ENCODE data around the gene NR2F2.

NR2F2 gene

GRCh38 chr15:96329403-96329981 lies 1.0 kb upstream of the NR2F2 start:
- Histone ChIP-seq H3K4ac (ENCODE audit: low read depth, low read length) (peak overlapping the region; percentile 39), H3K79me1 (ENCODE audit: low read length) (peaks cover 59% of the 10 kb centered on the region), H3K4me2 (ENCODE audit: low read length) (peak overlapping the region; percentile 93), H3K4me1 (ENCODE audit: control insufficient read depth in 1 of 2, insufficient read depth in 2 of 2, low read length in 2 of 2) (peaks cover 12 to 13% of the 10 kb centered on the region in 2 experiments), H3K9me3 (ENCODE audit: insufficient read depth, low read depth, low read length) (no peaks in the 10 kb centered on the region), H3K9ac (ENCODE audit: low read length) (no peak overlapping the region), H3K14ac (ENCODE audit: low read length) (peak overlapping the region; percentile 61), H3K18ac (ENCODE audit: low read length) (peak overlapping the region; percentile 60), H2BK120ac (ENCODE audit: insufficient read depth, low read length, poor library complexity) (no peak overlapping the region), H4K8ac (ENCODE audit: low read depth, low read length) (peak overlapping the region; percentile 61), H3K27me3 (ENCODE audit: insufficient read depth, low read length) (no peaks in the 10 kb centered on the region), H2AK5ac (ENCODE audit: low read length) (no peak overlapping the region), H3K36me3 (ENCODE audit: control insufficient read depth in 1 of 2, insufficient read depth in 2 of 2, low read length in 2 of 2) (peaks cover 7 to 15% of the 10 kb centered on the region in 2 experiments), H2BK5ac (ENCODE audit: low read depth, low read length, poor library complexity) (no peak overlapping the region), H3K27ac (ENCODE audit: low read depth, low read length) (peak overlapping the region; percentile 78), H3K23ac (ENCODE audit: low read length) (no peak overlapping the region), H3K4me3 (ENCODE audit: low read depth, low read length) (no peak overlapping the region), H2BK12ac (ENCODE audit: low read length) (peak overlapping the region; percentile 72), H3K79me2 (ENCODE audit: control insufficient read depth, insufficient read depth, low read length, poor library complexity) (peaks cover 42% of the 10 kb centered on the region), H4K12ac (ENCODE audit: low read depth, low read length) (no peak overlapping the region), H2AFZ (ENCODE audit: insufficient read depth, low read length, poor library complexity) (no peak overlapping the region), H4K91ac (ENCODE audit: low read depth, low read length) (peak overlapping the region; percentile 50)
- no peak for DNase-seq
- no CpG with 5 or more reads among the region's 8 CpGs for WGBS (ENCODE audit: extremely low coverage, insufficient coverage, insufficient read length)

DNA sequence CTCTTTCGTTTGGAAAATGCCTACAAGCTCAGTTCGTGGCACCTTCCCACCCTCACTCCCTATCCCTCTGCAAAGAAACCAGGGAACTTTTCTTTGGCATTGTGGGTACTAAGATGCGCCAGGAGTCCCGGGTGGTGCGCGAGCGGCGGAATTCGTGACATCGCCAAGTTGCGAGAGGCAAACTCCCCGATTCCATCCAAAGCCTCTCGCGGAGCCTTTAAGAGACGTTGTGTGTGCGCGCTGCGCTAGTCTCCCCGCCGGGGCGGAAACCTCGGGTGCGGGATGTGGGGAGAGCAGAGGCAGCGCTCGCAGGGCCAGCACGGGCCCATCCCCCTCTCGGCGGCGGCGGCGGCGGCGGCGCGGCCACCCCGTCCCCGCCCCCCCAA lies 443 bp upstream of the NR2F2 start:
- Histone ChIP-seq H2AK5ac (ENCODE audit: low read length) (no peak overlapping the region), H3K18ac (ENCODE audit: low read length) (peak overlapping the region; percentile 63), H3K27me3 (ENCODE audit: insufficient read depth, low read length) (no peaks in the 10 kb centered on the region), H4K91ac (ENCODE audit: low read depth, low read length) (peak overlapping the region; percentile 28), H2BK12ac (ENCODE audit: low read length) (peak overlapping the region; percentile 19), H4K12ac (ENCODE audit: low read depth, low read length) (no peak overlapping the region), H3K23ac (ENCODE audit: low read length) (no peak overlapping the region), H3K4me2 (ENCODE audit: low read length) (peak overlapping the region; percentile 93), H3K79me1 (ENCODE audit: low read length) (peaks cover 59% of the 10 kb centered on the region), H3K9ac (ENCODE audit: low read length) (peak overlapping the region; percentile 83), H2BK120ac (ENCODE audit: insufficient read depth, low read length, poor library complexity) (peak overlapping the region; percentile 15), H2BK5ac (ENCODE audit: low read depth, low read length, poor library complexity) (peak overlapping the region; percentile 34), H3K9me3 (ENCODE audit: insufficient read depth, low read depth, low read length) (no peaks in the 10 kb centered on the region), H3K4ac (ENCODE audit: low read depth, low read length) (no peak overlapping the region), H3K79me2 (ENCODE audit: control insufficient read depth, insufficient read depth, low read length, poor library complexity) (peaks cover 45% of the 10 kb centered on the region), H3K27ac (ENCODE audit: low read depth, low read length) (peak overlapping the region; percentile 78), H3K4me1 (ENCODE audit: control insufficient read depth in 1 of 2, insufficient read depth in 2 of 2, low read length in 2 of 2) (peaks cover 16 to 17% of the 10 kb centered on the region in 2 experiments), H2AFZ (ENCODE audit: insufficient read depth, low read length, poor library complexity) (peak overlapping the region; percentile 15), H3K14ac (ENCODE audit: low read length) (peak overlapping the region; percentile 63), H3K4me3 (ENCODE audit: low read depth, low read length) (peak overlapping the region; percentile 65), H3K36me3 (ENCODE audit: control insufficient read depth in 1 of 2, insufficient read depth in 2 of 2, low read length in 2 of 2) (peaks cover 13 to 21% of the 10 kb centered on the region in 2 experiments), H4K8ac (ENCODE audit: low read depth, low read length) (peak overlapping the region; percentile 34)
- no CpG with 5 or more reads among the region's 37 CpGs for WGBS (ENCODE audit: extremely low coverage, insufficient coverage, insufficient read length)
- peak; percentile 33 to 55 for DNase-seq

GRCh38 chr15:96331144-96331944 lies 844 bp downstream of the NR2F2 start:
- Histone ChIP-seq H3K4me2 (ENCODE audit: low read length) (peak overlapping the region; percentile 72), H4K8ac (ENCODE audit: low read depth, low read length) (peak overlapping the region; percentile 73), H3K4ac (ENCODE audit: low read depth, low read length) (peak overlapping the region; percentile 73), H3K14ac (ENCODE audit: low read length) (peak overlapping the region; percentile 85), H2BK12ac (ENCODE audit: low read length) (no peak overlapping the region), H4K91ac (ENCODE audit: low read depth, low read length) (peak overlapping the region; percentile 42), H2AK5ac (ENCODE audit: low read length) (no peak overlapping the region), H2AFZ (ENCODE audit: insufficient read depth, low read length, poor library complexity) (peak overlapping the region; percentile 23), H3K27me3 (ENCODE audit: insufficient read depth, low read length) (no peaks in the 10 kb centered on the region), H3K4me1 (ENCODE audit: control insufficient read depth in 1 of 2, insufficient read depth in 2 of 2, low read length in 2 of 2) (peaks cover 17 to 27% of the 10 kb centered on the region in 2 experiments), H2BK5ac (ENCODE audit: low read depth, low read length, poor library complexity) (peak overlapping the region; percentile 75), H3K36me3 (ENCODE audit: control insufficient read depth in 1 of 2, insufficient read depth in 2 of 2, low read length in 2 of 2) (peaks cover 23 to 24% of the 10 kb centered on the region in 2 experiments), H3K27ac (ENCODE audit: low read depth, low read length) (peak overlapping the region; percentile 99), H3K18ac (ENCODE audit: low read length) (peak overlapping the region; percentile 74), H3K9me3 (ENCODE audit: insufficient read depth, low read depth, low read length) (no peaks in the 10 kb centered on the region), H3K4me3 (ENCODE audit: low read depth, low read length) (peak overlapping the region; percentile 92), H3K9ac (ENCODE audit: low read length) (peak overlapping the region; percentile 49), H3K79me1 (ENCODE audit: low read length) (peaks cover 51% of the 10 kb centered on the region), H3K79me2 (ENCODE audit: control insufficient read depth, insufficient read depth, low read length, poor library complexity) (peaks cover 42% of the 10 kb centered on the region), H3K23ac (ENCODE audit: low read length) (no peak overlapping the region), H4K12ac (ENCODE audit: low read depth, low read length) (no peak overlapping the region), H2BK120ac (ENCODE audit: insufficient read depth, low read length, poor library complexity) (peak overlapping the region; percentile 28)
- whole genome bisulfite sequencing (ENCODE audit: extremely low coverage, insufficient coverage, insufficient read length): no CpG with 5 or more reads among the region's 77 CpGs
- DNase-seq: peak; percentile 39 to 68

- Histone ChIP-seq H3K36me3 (ENCODE audit: control insufficient read depth in 1 of 2, insufficient read depth in 2 of 2, low read length in 2 of 2) (peaks cover 23 to 24% of the 10 kb centered on the region in 2 experiments), H2BK12ac (ENCODE audit: low read length) (no peak overlapping the region), H3K4me2 (ENCODE audit: low read length) (peak overlapping the region; percentile 72), H3K79me2 (ENCODE audit: control insufficient read depth, insufficient read depth, low read length, poor library complexity) (peaks cover 39% of the 10 kb centered on the region), H3K79me1 (ENCODE audit: low read length) (peaks cover 44% of the 10 kb centered on the region), H2AFZ (ENCODE audit: insufficient read depth, low read length, poor library complexity) (peak overlapping the region; percentile 4), H4K12ac (ENCODE audit: low read depth, low read length) (no peak overlapping the region), H4K8ac (ENCODE audit: low read depth, low read length) (peak overlapping the region; percentile 27), H3K4me3 (ENCODE audit: low read depth, low read length) (peak overlapping the region; percentile 92), H3K9me3 (ENCODE audit: insufficient read depth, low read depth, low read length) (no peaks in the 10 kb centered on the region), H2BK5ac (ENCODE audit: low read depth, low read length, poor library complexity) (peak overlapping the region; percentile 43), H3K27ac (ENCODE audit: low read depth, low read length) (peak overlapping the region; percentile 99), H4K91ac (ENCODE audit: low read depth, low read length) (peak overlapping the region; percentile 72), H2AK5ac (ENCODE audit: low read length) (peak overlapping the region; percentile 11), H3K27me3 (ENCODE audit: insufficient read depth, low read length) (no peaks in the 10 kb centered on the region), H3K23ac (ENCODE audit: low read length) (no peak overlapping the region), H3K14ac (ENCODE audit: low read length) (peak overlapping the region; percentile 56), H3K18ac (ENCODE audit: low read length) (peak overlapping the region; percentile 74), H3K9ac (ENCODE audit: low read length) (peak overlapping the region; percentile 81), H2BK120ac (ENCODE audit: insufficient read depth, low read length, poor library complexity) (peak overlapping the region; percentile 16), H3K4ac (ENCODE audit: low read depth, low read length) (peak overlapping the region; percentile 73), H3K4me1 (ENCODE audit: control insufficient read depth in 1 of 2, insufficient read depth in 2 of 2, low read length in 2 of 2) (peaks cover 17 to 31% of the 10 kb centered on the region in 2 experiments)
- peak; percentile 59 to 70 for DNase-seq
- WGBS (ENCODE audit: extremely low coverage, insufficient coverage, insufficient read length): no CpG with 5 or more reads among the region's 70 CpGs
Measured at GRCh38 chr15:96331945-96332636, 1.6 kb downstream of the NR2F2 start.

All from trophoblast cell (in vitro differentiated cells and primary cell).